K562 (cell line): Measurements from ENCODE around the gene SRPK3. TPM values are rescaled to one million over a fixed set of nuclear protein-coding genes. Genes with fewer than 3 reads are reported as not detected.

Experiments
- ATAC-seq: fragments of 200-7000 bp; cut with Tn5 transposase; 3 replicates; pipeline ENCODE4 v1.9.1; 2020; ENCODE audit warnings: moderate library complexity
- BruUV-seq: library from RNA; stranded (reverse); fragments of 400-500 nt; replicated peaks from 2 replicates; lab custom pipeline; 2021; lab: Mats Ljungman, UMichigan
- CTCF ChIA-PET: fragments of 300-600 bp; formaldehyde crosslinking; extraction: SDS; loops from one replicate; lab custom pipeline; 2021; ENCODE audit warnings: low intra/inter-chr PET ratio; lab: Yijun Ruan, JAX
- POLR2A ChIA-PET: fragments of 300-600, 350-650 bp; sonication (Branson Sonifier 250); formaldehyde crosslinking; extraction: SDS; loops from one replicate; lab custom pipeline; 2021; ENCODE audit warnings: antibody characterized with exemption, inconsistent platforms; lab: Yijun Ruan, JAX
- DNase-seq, 4 experiments: peaks; one replicate each; pipeline versions ENCODE4 v3.0.0 to v3.0.0-alpha.2; 2011 to 2018; ENCODE audit warnings: low spot score in 3 of 4, mixed read lengths in 3 of 4; ENCODE audit errors: extremely low read depth in 1 of 4
- FAIRE-seq: peaks from 2 replicates; lab custom pipeline; 2011; peaks lifted over from hg19 to GRCh38; lab: Jason Lieb, UNC
- H2AFZ ChIP-seq: 2 replicates; pipeline ENCODE4 v1.6.0; 2011; ENCODE audit warnings: low read depth, low read length, control low read depth, inconsistent platforms
- H3K27ac ChIP-seq: fragments of 200-600 bp; 3 replicates; pipeline ENCODE4 v1.8.0; 2011; ENCODE audit warnings: low read depth, mild to moderate bottlenecking, control low read depth, inconsistent platforms, low read length, moderate library complexity, mixed read lengths; ENCODE audit errors: extremely low read depth
- H3K27me3 ChIP-seq, 2 experiments: fragments of 300-600 bp in 1 of 2; 2 replicates in 1 of 2; 3 replicates in 1 of 2; pipeline versions ENCODE4 v1.6.0 to v1.8.0; 2011; ENCODE audit warnings: inconsistent platforms in 2 of 2, low read length in 2 of 2, mild to moderate bottlenecking in 1 of 2, mixed read lengths in 1 of 2, moderate library complexity in 1 of 2; ENCODE audit not compliant: control insufficient read depth in 2 of 2, insufficient read depth in 2 of 2
- H3K36me3 ChIP-seq: fragments of 300-600 bp; 3 replicates; pipeline ENCODE4 v1.8.0; 2011; ENCODE audit warnings: mild to moderate bottlenecking, low read length, inconsistent platforms; ENCODE audit not compliant: control insufficient read depth, insufficient read depth
- H3K4me1 ChIP-seq, 2 experiments: fragments of 200-600 bp in 1 of 2; replicated peaks in 1 of 2; 2 replicates in 1 of 2; 3 replicates in 1 of 2; pipeline versions ENCODE4 v1.5.1 to v1.8.0; 2011; ENCODE audit warnings: inconsistent platforms in 2 of 2, low read length in 2 of 2, mild to moderate bottlenecking in 1 of 2, mixed read lengths in 1 of 2, moderate library complexity in 1 of 2; ENCODE audit not compliant: control insufficient read depth in 2 of 2, insufficient read depth in 2 of 2
- H3K4me2 ChIP-seq: 2 replicates; pipeline ENCODE4 v1.6.1; 2011; ENCODE audit warnings: low read length, control low read depth, inconsistent platforms, mixed read lengths; ENCODE audit not compliant: insufficient read depth
- H3K4me3 ChIP-seq: fragments of 200-600 bp; sonication (generic), shearing (Covaris generic); 2 replicates; pipeline ENCODE4 v1.5.1; 2016; ENCODE audit warnings: control low read depth, inconsistent platforms
- H3K79me2 ChIP-seq: fragments of 200-600 bp; 3 replicates; pipeline ENCODE4 v1.8.0; 2011; ENCODE audit warnings: low read length, inconsistent platforms; ENCODE audit not compliant: control insufficient read depth, insufficient read depth
- H3K9ac ChIP-seq, 2 experiments: 2 replicates each; pipeline versions ENCODE4 v1.6.0 to v1.6.1; 2011; ENCODE audit warnings: low read depth in 2 of 2, low read length in 2 of 2, control low read depth in 1 of 2, inconsistent platforms in 1 of 2, mild to moderate bottlenecking in 1 of 2, mixed read lengths in 1 of 2; ENCODE audit not compliant: insufficient read depth in 1 of 2
- H3K9me1 ChIP-seq: one replicate; pipeline ENCODE4 v1.6.0; 2011; ENCODE audit warnings: inconsistent platforms, mild to moderate bottlenecking, low read length, moderate library complexity; ENCODE audit not compliant: control insufficient read depth, insufficient read depth
- H3K9me3 ChIP-seq: replicated peaks from 2 replicates; pipeline ENCODE4 v1.5.1; 2011; ENCODE audit warnings: low read depth, low read length, inconsistent platforms; ENCODE audit not compliant: control insufficient read depth, insufficient read depth
- H4K20me1 ChIP-seq: replicated peaks from 2 replicates; pipeline ENCODE4 v1.6.1; 2011; ENCODE audit warnings: low read length, inconsistent platforms, mixed read lengths; ENCODE audit not compliant: control insufficient read depth, insufficient read depth
- EGR1 ChIP-seq: fragments of 450-650 bp; conservative IDR thresholded peaks from 2 replicates; pipeline ENCODE4 v1.6.1; 2017; ENCODE audit warnings: mild to moderate bottlenecking
- IRF1 ChIP-seq: sonication (generic); formaldehyde crosslinking; IDR thresholded peaks from 2 replicates; pipeline ENCODE4 v1.8.0; 2022; ENCODE audit warnings: missing genetic modification reagents, mild to moderate bottlenecking, borderline replicate concordance
- LARP7 ChIP-seq: fragments of 450-650 bp; IDR thresholded peaks from 2 replicates; pipeline ENCODE4 v1.6.1; 2016
- POLR2B ChIP-seq: fragments of 450-650 bp; IDR thresholded peaks from 2 replicates; pipeline ENCODE4 v1.6.1; 2018; ENCODE audit warnings: low read depth; ENCODE audit not compliant: partially characterized antibody
- POLR2G ChIP-seq: fragments of 200-400 bp; formaldehyde crosslinking; IDR thresholded peaks from 2 replicates; pipeline ENCODE4 v1.6.1; 2017; ENCODE audit warnings: low read depth, mild to moderate bottlenecking, antibody characterized with exemption, low read length, moderate library complexity
- SP1 ChIP-seq: sonication (generic); formaldehyde crosslinking; IDR thresholded peaks from 2 replicates; pipeline ENCODE4 v1.8.1; 2022; ENCODE audit warnings: mild to moderate bottlenecking, missing genetic modification reagents
- TAF1 ChIP-seq: IDR thresholded peaks from 2 replicates; pipeline ENCODE4 v1.6.1; 2011; ENCODE audit warnings: mild to moderate bottlenecking, low read length, moderate library complexity; ENCODE audit not compliant: insufficient read depth, control insufficient read depth, severe bottlenecking; ENCODE audit errors: extremely low read depth
- TCFL5 ChIP-seq: fragments of 250-450 bp; sonication (Bioruptor Pico); conservative IDR thresholded peaks from 2 replicates; pipeline ENCODE4 v1.6.1; 2021; ENCODE audit warnings: mild to moderate bottlenecking, moderate library complexity, matching md5 sums
- VEZF1 ChIP-seq: fragments of 200-800 bp; sonication (Bioruptor generic); IDR thresholded peaks from 2 replicates; pipeline ENCODE4 v1.6.1; 2017; ENCODE audit warnings: missing genetic modification characterization, missing compliant biosample characterization
- ZNF3 ChIP-seq: fragments of 250-450 bp; sonication (Bioruptor Pico); IDR thresholded peaks from 2 replicates; pipeline ENCODE4 v1.5.0; 2021; ENCODE audit warnings: mild to moderate bottlenecking, moderate library complexity
- ZNF511 ChIP-seq: sonication (generic); formaldehyde crosslinking; IDR thresholded peaks from 2 replicates; pipeline ENCODE4 v1.8.0; 2022; ENCODE audit warnings: mild to moderate bottlenecking, missing genetic modification reagents
- WGBS: fragments of 100-300 bp; shearing (Covaris generic); methylation state at CpG from one replicate; pipeline ENCODE4 v1.1.6; 2016; ENCODE audit warnings: low coverage, mixed read lengths; ENCODE audit not compliant: insufficient coverage; ENCODE audit errors: missing lambda C conversion rate; 5-methylcytosine and 5-hydroxymethylcytosine counted together
- in situ Hi-C: fragments of 300-500 bp; cut with MboI; formaldehyde crosslinking; loops from 4 replicates; pipeline ENCODE4 v1.15.0; 2018; ENCODE audit warnings: inconsistent platforms, mixed read lengths
- intact Hi-C: fragments of 100-400 bp; cut with micrococcal nuclease; formaldehyde crosslinking; loops from 2 replicates; pipeline ENCODE4 v1.14.2; 2022
- polyA plus RNA-seq, 8 experiments: library from polyadenylated mRNA; depleted of rRNA in 4 of 8; stranded (reverse) in 5 of 8; unstranded in 3 of 8; fragments of >200 nt; fragmentation: Nextera tagmentation in 2 of 8; fragmentation: Illumina TruSeq in 1 of 8; extraction: Ambion mirVana in 2 of 8; extraction: Trizol in 1 of 8; gene quantifications; 2 replicates each; pipeline versions ENCODE4 v1.2.1 to v1.2.3, GENCODE V29; 2011 to 2014; ENCODE audit warnings: inconsistent platforms in 1 of 8, missing spikeins in 1 of 8
- total RNA-seq, 7 experiments: library from RNA; depleted of rRNA in 6 of 7; stranded (reverse); fragments of >200 nt in 6 of 7; fragmentation: Illumina TruSeq in 2 of 7; extraction: Trizol in 2 of 7; gene quantifications; 2 replicates each; pipeline versions ENCODE4 v1.2.1 to v1.2.3, GENCODE V29; 2011 to 2021; ENCODE audit warnings: low replicate concordance in 1 of 7
- TF ChIP-seq, protein P1 (sequence below): fragments of 450-650 bp; IDR thresholded peaks from 2 replicates; pipeline ENCODE4 v1.6.1; 2016; ENCODE audit warnings: missing biosample characterization, missing genetic modification characterization
- TF ChIP-seq, protein P2 (sequence below), 3 experiments: IDR thresholded peaks in 2 of 3; conservative IDR thresholded peaks in 1 of 3; 2 replicates each; pipeline ENCODE4 v1.5.1; 2011 to 2012; ENCODE audit warnings: low read length in 3 of 3, mild to moderate bottlenecking in 3 of 3, control low read depth in 2 of 3, improper control_type of control experiment in 1 of 3, inconsistent platforms in 1 of 3, low read depth in 1 of 3, mixed read lengths in 1 of 3, moderate library complexity in 1 of 3; ENCODE audit not compliant: insufficient read depth in 2 of 3
- TF ChIP-seq, protein P3 (sequence below): fragments of 450-650 bp; IDR thresholded peaks from 2 replicates; pipeline ENCODE4 v1.6.1; 2017; ENCODE audit warnings: mild to moderate bottlenecking, moderate library complexity

Gene SRPK3
- total and polyA plus RNA-seq, 9 of the 15 experiments (the other 6 are each of a cell fraction or from before 2014, with no cell fraction given) = 0.01 to 0.09 (median 0.04) TPM; not detected in 2

- FAIRE-seq (no peak), ATAC-seq (peak; percentile 82), DNase-seq (peak; percentile 75 to 92 (median 88))
- Histone ChIP-seq H3K9ac (peak overlapping the region in 1 of 2 experiments; percentile 78; a peak in 2 of 4 replicates), H3K4me3 (no peak overlapping the region), H3K9me1 (peaks cover 6% of the 10 kb centered on the region), H3K27me3 (no peaks in the 10 kb centered on the region), H3K9me3 (no peaks in the 10 kb centered on the region), H3K4me1 (peaks cover 8 to 87% of the 10 kb centered on the region in 2 experiments; a peak in 4 of 5 replicates), H3K79me2 (no peaks in the 10 kb centered on the region), H4K20me1 (no peaks in the 10 kb centered on the region), H3K36me3 (no peaks in the 10 kb centered on the region), H3K4me2 (peak overlapping the region; percentile 60), H3K27ac (no peak overlapping the region), H2AFZ (0 out of 2 replicates have a peak overlapping the region, but pooled peaks have one; percentile 23)
- ChIA-PET CTCF (no interaction called here), POLR2A (no interaction called here)
- intact Hi-C loops = no loop called here
- no TSS peak for BruUV-seq
- in situ Hi-C loops = no loop called here
- 30% methylated on average over 3 of the region's 22 CpGs for WGBS
- peak; percentile 81 for TF ChIP-seq VEZF1 (CRISPR knock-in tag)
- TF ChIP-seq EGR1 = peak; percentile 36; the same call in 1 of the 2 replicates
- TF ChIP-seq LARP7 = no peak
- TF ChIP-seq, protein P1, sequence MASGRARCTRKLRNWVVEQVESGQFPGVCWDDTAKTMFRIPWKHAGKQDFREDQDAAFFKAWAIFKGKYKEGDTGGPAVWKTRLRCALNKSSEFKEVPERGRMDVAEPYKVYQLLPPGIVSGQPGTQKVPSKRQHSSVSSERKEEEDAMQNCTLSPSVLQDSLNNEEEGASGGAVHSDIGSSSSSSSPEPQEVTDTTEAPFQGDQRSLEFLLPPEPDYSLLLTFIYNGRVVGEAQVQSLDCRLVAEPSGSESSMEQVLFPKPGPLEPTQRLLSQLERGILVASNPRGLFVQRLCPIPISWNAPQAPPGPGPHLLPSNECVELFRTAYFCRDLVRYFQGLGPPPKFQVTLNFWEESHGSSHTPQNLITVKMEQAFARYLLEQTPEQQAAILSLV = no peak
- TF ChIP-seq, protein P2, sequence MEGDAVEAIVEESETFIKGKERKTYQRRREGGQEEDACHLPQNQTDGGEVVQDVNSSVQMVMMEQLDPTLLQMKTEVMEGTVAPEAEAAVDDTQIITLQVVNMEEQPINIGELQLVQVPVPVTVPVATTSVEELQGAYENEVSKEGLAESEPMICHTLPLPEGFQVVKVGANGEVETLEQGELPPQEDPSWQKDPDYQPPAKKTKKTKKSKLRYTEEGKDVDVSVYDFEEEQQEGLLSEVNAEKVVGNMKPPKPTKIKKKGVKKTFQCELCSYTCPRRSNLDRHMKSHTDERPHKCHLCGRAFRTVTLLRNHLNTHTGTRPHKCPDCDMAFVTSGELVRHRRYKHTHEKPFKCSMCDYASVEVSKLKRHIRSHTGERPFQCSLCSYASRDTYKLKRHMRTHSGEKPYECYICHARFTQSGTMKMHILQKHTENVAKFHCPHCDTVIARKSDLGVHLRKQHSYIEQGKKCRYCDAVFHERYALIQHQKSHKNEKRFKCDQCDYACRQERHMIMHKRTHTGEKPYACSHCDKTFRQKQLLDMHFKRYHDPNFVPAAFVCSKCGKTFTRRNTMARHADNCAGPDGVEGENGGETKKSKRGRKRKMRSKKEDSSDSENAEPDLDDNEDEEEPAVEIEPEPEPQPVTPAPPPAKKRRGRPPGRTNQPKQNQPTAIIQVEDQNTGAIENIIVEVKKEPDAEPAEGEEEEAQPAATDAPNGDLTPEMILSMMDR (IDR thresholded peaks at IDR 0.05 in 2 of 3, conservative IDR thresholded peaks at IDR 0.05 in 1 of 3; ENCODE audit: insufficient read depth in 2 of 3, low read depth in 1 of 3, low read length in 3 of 3) = peak in 1 of 3 experiments; percentile 28; a peak in 2 of 6 replicates
- TF ChIP-seq, protein P3, sequence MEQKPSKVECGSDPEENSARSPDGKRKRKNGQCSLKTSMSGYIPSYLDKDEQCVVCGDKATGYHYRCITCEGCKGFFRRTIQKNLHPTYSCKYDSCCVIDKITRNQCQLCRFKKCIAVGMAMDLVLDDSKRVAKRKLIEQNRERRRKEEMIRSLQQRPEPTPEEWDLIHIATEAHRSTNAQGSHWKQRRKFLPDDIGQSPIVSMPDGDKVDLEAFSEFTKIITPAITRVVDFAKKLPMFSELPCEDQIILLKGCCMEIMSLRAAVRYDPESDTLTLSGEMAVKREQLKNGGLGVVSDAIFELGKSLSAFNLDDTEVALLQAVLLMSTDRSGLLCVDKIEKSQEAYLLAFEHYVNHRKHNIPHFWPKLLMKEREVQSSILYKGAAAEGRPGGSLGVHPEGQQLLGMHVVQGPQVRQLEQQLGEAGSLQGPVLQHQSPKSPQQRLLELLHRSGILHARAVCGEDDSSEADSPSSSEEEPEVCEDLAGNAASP = no peak
- TF ChIP-seq POLR2B = no peak
- no peak for TF ChIP-seq IRF1
- no peak for TF ChIP-seq TAF1
- peak; percentile 87 for TF ChIP-seq SP1 (CRISPR knock-in tag)
- no peak for TF ChIP-seq ZNF3
- TF ChIP-seq TCFL5 (CRISPR knock-in tag) = no peak
- peak; percentile 43; the same call in 1 of the 2 replicates for TF ChIP-seq POLR2G
- no peak for TF ChIP-seq ZNF511
These were observed 4.2 kb upstream of the SRPK3 start for GRCh38 chrX:153776611-153777045.
